IPS-NIHi7 (cell line): ENCODE measurements around the gene PDXK.
"Not testable (repeated sequence)": the region's sequence is repeated elsewhere in the genome, so short reads cannot be mapped to it uniquely, and the experiment has no call there.

Source experiments
- DNase-seq: peaks from one replicate; pipeline ENCODE4 v3.0.0; 2012; ENCODE audit warnings: mixed read lengths; ENCODE audit errors: extremely low spot score

PDXK gene

DNA sequence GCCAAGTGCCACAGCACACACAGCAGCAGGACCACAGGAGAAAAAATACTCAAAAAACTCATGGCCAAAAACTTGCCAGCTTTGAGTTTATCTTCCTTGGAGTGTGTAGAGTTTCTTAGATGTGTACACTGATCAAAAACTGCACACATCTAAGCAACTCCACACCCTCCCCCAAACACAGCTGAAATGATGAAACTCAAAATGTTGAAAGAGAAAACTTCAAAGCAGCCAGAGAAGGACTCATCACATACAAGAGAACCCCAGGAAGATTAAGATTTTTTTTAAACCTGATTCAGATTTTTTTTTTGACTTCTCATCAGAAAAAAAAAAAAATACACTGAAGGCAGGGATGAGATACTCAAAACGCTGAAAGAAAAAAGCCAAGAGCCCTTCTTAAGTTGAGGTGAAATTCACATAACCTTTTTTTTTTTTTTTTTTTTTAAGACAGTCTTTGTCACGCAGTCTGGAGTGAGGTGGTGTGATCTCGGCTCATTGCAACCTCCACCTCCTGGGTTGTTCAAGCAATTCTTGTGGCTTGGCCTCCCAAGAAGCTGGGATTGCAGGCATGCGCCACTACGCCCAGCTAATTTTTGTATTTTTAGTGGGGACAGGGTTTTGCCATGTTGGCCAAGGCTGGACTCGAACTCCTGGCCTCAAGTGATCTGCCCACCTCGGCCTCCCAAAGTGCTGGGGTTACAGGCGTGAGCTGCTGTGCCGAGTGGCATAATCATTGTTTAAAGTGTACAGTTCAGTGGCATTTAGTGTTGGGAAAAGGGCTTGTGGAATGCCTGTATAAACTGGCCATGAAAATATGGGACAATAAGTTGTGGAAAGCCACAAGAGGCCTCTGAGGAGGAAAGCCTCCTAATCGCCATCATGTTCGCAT lies 20.9 kb upstream of the PDXK start:
- DNase-seq: no peak

DNA sequence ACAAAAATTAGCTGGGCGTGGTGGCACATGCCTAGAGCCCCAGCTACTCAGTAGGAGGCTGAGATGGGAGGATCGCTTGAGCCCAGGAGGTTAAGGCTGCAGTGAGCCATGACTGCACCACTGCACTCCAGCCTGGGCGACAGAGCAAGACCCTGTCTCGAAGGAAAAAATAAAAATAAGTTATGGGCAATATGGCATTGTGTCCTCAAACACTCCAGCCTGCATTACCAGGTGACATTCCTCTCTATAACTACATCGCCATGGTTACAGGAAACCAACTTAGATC lies 19.5 kb upstream of the PDXK start:
- DNase-seq: not testable (repeated sequence)

DNA sequence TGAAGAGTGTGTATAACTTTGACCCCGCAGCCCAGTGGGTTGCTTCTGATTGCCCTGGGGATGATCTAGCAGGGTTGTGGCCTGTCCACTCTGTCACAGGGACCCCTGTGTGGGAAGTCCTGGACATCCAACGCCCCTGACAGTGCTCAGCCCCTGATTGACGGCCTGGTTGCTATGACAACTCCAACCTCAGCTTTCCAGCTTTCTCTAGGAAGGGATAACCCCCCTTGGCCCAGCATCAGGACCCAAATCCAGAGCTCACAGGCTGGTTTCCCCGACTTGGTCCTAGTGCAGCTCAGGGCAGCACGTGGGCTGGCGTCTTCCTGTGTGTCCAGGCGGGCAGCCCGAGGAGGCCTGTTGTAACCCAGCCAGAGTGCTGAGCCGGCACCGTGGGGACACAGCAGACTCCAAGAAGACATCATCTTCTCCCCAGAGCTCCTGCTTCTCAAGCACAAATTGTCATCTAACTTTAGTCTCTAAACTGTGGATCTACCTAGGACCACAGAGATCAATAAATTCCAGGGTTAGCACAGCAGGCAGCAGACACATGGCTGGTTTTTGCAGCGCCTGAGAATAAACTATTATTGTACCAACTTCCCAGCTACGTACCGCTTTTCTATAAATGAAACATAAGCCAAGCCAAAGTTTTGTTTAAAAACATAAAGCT lies 18.9 kb upstream of the PDXK start:
- no peak for DNase-seq

DNA sequence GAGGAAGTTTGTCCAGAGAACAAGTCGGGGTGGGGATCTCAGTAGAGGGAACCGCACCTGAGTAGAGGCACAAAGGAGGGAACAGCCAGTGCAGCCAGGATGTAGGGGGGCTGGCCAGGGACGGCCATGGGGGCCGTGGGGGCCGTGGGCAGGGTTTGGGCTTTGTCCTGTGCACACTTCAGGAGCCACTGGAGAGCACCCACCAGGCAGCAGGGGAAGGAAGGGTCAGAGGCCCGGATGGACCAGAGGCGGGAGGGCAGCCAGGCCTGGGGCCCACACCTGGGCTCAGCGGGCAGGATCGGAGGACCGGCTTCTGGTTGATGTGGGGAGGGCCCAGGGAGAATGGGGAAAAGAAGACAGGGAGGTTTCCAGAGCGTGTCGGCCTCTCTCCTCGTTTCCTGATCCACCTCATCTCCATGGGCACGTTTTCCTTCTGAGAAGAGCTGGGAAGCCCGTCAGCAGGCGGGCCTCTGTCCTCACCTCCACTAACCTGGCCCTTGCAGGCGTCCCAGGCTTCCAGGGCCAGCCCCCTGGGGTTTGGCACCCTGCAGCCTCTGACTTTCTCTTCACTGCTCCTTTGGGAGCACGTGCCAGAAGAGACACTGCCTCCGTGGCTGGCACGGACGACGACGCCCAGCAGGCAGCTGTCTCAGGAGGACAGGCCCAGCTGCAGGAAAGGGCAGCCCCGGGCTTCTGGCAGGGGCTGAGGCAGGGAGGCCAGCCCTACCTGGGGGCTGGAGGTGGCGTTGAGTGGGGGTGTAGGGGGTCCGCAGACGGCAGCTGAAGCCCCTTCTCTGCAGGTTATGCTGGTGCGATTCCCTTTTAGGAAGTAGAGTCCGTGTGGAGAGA lies 16.8 kb upstream of the PDXK start:
- DNase-seq: no peak

DNA sequence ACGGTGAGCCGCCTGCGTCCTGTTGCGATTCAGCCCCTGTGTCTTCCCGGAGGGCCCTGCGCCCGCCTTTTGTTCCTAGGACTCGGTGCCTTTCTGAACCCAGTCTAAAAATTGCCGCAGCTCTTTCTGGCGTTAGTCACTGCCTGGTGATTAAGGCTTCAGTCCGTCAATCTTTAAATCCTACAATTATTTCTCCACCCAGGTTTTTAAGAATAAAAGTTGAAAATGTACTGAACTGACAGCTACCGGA lies 16.2 kb upstream of the PDXK start:
- DNase-seq: no peak

DNA sequence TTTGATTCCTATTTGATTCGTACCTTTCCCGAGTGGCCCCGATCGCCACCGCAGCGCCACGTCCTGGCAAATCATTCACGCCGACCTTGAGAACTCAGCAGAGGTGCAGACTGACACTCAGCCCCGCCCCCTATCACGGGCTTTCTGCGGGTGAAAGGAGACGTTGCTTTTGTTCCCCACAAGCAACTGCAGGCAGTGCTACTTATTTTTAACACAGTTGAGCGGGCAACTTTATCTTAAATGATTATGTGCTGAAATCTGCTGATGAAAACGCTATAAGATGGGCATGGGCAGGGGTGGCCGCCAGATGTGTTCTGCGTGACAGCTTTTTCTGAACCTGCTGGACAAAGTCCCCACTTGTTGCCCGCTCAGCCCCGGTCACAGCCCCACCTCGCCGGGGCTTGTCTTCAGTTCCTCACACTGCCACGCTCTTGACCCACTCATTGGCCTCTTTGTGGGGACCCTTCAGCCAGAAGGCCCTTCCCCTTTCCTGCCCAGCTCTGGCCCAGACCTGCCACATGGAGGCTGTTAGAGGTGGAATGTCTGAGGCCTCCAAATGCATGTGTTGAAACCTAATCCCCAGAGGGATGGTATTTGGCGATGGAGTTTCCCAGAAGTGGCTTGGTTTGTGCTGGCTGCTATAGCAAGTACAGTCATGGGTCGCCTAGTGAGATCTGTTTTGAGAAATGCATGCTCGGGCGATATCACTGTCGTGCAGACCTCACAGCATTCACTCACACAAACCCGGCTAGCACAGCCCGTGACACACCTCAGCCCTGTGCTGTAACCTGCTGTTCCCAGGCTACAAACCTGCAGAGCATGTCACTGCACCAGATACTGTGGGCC lies 15.7 kb upstream of the PDXK start:
- DNase-seq: no peak

DNA sequence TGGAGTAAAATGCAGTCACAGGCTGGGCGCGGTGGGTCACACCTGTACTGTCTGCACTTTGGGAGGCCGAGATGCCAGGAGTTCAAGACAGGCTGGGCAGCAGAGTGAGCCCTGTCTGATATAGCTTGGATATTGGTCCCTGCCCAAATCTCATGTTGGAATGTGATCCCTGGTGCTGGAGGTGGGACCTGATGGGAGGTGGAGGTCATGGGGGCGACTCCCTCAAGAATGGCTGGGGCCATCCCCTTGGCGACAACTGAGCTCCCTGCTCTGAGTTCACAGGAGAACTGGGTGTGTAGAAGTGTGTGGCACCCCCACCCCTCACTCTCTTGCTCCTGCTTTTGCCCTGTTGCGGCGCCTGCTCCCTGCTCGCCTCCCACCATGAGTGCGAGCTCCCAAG lies 11.5 kb upstream of the PDXK start:
- DNase-seq: no peak

DNA sequence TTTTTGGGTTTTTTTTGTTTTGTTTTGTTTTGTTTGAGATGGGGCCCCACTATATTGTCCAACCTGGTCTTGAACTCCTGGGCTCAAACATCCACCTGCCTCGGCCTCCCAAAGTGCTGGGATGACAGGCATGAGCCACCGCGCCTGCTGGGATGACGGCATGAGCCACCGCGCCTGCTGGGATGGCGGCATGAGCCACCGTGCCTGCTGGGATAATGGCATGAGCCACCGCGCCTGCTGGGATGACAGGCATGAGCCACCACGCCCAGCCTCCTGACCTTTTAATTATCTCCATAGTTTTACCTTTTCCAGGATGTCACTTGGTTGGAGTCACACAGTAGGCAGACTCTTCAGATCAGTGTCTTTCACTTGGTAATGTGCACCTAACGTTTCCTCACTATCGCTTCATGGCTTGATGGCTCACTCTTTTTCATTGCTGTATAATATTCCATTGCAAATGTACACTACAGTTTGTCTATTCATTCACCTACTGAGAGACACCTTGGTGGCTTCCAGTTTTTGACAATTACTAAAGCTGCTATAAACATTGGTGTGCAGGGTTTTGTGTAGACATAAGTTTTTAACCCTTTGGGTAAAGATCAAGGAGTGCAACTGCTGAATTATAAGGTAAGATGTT lies 10.1 kb upstream of the PDXK start:
- no peak for DNase-seq

DNA sequence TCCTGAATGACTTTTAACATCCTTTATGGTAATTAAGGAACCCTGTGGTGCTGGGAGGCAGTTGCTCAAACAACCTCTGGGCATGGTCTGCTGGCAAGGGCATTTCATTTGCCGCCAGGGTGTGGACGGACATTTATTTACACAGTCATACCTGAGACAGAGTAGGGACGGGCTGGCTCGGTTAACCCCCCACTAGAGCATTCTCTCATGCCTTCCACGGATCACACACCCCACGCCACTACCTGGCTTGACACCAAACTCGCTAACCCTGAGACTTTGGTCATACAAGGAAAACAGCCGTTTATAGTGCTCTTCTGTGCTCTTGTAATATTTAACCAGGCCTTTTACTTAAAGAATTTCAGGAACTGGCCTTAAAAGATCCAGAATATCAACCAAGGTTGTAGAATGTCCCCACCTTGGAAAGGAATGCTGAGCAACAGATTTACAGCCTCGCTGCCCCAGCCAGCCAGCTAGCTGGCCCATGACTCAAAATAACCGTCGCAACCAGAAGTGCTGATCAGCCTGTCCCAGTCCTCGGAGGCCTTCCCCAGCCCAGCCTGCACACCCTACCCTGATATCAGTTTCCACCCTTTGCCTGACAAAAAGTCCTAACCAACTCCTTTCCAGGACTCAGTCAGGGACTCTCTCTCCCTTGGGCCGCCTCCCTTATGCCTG lies 6.5 kb upstream of the PDXK start:
- no peak for DNase-seq

DNA sequence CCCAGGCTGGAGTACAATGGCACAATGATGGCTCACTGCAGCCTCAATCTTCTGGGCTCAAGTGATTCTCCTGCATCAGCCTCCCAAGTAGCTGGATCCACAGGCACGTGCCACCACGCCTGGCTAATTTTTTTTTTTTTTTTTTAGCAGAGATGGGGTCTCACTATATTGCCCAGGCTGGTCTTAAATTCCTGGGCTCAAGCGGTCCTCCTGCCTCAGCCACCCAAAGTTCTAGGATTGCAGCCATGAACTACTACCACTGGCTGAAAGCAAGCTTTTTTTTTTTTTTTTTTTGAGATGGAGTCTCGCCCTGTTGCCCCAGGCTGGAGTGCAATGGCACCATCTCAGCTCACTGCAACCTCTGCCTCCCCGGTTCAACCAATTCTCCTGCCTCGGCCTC lies 5.8 kb upstream of the PDXK start:
- not testable (repeated sequence) for DNase-seq

DNA sequence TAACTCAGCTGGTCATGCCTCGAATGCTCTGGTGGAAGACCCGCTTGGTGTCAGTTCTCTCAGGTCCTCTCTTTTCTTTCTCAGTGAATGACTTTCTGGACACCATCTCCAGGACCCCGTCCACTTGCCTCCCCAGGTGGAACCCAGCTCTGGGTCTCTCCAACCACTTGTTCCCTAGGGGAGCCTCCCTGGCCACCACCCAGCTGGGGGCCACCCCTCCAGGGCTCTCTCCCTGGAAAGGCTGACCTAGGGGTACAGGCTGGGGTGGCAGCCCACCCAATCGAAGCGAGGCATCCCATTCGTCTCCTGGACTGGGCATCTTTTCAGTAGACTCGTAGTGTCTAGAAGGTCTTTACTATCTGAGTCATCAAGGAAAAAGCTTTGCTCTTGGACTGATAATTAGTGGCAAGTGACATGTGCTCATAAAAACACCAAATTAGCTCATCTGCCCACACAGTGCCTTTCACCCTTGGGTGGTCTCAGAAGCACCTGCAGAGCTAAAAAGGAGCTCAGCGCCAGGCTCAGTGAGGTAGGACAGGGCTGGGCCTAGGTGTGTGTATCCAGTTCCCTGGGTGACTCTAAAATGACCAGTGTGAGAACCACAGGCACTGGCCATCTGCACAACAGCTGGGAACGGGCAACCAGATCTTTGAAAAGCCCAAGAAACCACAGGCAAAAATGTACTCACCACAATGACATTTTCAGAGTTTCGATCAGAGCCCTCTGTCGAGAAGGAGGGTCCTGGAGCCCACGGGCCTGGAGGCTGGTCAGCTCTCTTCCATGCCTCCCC lies 2.4 kb upstream of the PDXK start:
- no peak for DNase-seq

DNA sequence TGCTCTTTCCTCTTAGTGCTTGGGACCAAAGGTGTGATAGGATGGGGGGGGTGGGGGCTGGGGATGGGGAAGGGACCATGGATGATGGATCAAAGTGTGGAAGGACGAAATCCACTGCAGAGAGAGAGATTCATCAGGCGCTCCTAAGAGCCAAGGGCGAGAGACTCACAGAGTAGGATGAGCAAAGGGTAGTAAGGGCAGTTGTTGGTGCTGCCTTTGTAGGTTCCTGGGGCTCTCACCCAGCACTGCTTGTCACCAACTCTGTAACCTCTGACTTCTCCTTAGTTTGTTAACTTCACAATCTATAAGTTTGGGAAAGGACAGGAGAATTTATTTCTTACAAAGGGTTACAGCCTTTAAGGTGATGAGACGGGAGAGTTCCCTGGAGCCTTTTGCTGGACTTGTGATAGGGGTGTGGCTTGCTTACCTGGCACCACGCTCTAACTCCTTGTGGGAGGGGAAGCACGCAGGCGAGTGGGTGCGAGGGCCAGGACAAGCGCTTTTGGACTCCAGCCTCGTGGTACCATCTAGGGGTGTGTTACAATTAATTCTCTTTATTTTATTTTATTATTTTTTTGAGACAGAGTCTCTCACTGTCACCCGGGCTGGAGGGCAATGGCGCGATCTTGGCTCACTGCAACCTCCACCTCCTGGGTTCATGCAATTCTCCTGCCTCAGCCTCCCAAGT lies 1.6 kb upstream of the PDXK start:
- no peak for DNase-seq

DNA sequence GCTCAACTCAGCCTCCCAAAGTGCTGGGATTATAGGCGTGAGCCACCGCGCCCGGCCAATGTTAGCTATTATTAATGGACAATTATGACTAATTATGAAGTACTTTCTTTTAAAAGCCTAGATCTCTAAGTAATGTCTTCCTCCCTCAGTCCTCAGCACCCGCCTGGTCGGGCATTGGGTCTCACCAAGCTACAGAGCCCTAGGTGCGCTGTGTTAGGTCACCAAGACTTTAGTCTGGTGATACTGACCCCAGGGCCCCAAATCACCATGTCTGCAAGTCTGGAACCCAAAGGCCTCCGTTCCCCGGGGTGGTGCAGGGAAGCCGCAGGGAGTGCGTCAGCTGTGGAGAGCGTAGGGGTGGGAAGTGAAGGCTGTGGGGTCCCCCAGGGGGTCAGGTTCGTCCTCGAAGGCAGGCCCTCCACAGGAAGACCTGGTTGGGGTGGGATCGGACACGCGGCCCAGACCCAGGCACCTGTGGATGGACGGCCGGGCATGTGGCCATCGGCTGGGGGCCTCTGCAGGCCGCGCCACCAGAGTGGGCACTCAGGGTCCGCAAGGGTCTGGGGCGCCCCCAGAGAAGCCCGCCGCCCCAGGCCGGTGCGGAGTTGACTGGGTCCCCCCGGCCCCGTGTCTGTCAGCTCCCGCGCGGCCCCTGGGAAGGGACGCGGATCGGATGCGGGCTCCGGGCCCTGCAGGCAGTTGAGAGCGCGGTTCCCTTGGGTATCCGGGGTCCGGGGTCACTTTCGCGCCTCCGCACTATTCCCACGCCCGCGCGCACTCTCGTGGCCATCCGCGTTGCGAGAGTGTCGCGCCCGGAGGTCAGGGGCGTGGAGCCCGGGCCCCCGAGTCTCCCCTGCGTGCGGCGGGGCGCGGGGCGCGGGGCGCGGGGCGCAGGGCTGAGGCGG lies 710 bp upstream of the PDXK start:
- DNase-seq: no peak

DNA sequence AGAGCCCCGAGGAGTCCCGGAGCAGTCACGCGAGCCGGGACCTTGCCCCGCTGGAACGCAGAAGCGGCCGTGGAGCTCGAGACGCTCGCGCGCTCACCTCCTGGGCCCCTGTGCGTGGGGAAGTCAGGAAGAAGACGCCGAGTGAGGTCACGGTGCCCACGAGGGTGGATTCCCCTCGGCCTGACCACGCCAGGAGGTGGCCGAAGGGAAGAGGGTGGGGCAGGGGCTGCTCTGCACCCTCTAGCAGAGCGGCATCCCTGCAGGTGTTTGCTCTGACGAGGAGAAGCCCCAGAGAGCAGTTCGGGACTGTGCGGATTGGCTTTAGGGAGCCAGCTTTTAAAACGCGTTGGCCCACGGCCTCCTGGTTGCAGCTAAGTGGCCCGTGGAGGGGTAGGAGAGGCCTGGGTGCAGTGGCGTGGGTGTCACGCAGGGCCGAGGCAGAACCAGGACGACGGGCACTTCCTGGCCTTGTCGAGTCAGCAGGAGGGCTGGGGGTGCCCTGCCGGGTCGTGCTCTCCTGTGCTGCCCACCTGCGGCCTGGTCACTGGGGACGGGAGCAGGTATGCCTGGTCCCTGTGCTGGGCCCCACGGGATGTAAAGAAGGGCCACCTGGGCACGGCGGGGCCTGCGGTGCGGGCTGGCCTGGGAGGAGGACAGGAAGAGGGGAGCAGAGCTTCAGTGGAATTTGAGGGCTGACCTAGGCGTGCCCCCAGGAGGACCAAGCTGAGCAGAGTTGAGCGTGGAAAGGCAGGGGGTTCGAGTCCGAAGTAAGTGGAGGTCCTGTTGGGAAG lies 1.0 kb downstream of the PDXK start:
- DNase-seq: no peak

DNA sequence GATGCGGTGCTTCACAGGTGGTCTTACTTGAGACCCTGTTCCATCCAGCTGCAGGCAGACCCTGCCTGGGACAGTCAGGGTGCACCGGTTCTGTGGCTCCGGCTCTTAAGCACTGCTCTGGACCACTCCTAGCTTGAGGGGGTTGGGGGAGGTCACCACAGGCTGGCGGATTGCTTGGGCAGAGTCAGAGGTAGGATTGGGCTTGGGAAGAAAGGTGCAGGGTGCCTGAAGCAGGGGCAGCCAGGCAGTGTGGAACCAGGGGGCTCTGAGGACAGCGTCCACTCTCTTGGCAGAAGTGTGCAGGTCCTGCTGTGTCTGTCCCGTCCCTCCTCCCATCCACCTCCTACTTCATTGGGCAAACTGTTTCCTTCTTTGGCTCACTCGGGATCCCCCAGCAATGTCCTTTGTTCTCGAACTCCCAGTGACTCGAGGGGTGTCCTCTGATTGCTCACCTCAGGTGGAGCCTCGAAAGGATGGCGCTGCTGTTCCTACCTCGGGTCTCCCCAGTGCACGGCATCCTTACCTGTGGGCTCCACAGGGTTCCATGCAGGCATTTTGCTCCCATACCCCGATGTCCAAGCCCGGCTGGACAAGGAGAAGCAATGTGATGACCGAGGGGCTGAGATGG lies 1.7 kb downstream of the PDXK start:
- no peak for DNase-seq

DNA sequence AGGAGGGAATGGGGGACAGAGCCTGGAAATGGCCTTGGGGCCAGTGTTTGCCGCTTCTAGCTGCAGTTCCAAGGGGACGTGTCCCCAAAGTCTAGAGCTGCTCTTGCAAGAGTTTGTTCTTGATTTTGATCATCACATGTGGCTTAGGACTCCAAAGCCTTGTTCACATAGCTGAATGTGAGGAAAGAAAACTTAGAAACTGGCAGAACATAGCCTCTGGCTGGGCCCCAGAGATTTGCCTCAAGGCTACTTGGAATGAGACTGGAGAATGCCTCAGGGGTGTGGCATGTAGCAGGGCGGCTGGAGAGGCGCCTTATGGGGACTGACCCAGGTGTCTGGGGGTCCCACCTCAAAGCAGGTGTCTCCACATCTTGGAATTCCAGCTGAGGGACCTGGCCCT lies 2.3 kb downstream of the PDXK start:
- DNase-seq: no peak

DNA sequence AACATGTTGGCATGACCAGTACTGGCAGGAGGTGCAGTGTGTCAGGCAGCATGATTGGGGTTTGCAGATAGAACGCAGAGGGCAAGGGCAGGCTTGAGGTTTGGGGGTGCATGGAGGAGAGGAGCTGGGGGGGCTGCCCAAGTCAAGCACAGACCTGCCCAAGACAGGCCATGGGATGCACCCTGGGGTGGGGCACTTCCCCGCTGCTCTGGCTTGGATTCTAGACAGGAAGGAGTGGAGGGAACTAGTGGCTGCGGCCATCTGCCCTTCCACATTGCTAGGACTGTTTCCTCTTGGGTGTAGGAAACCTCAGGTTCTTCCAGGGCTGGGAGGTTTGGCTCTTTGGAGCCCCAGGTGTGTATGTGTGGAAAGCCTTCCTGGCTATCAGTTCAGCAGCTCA lies 3.0 kb downstream of the PDXK start:
- no peak for DNase-seq
